Measurements from ENCODE around the gene PKN1. TPM values are rescaled to one million over a fixed set of nuclear protein-coding genes. Genes with fewer than 3 reads are reported as not detected.

Gene PKN1
- total RNA-seq, 2 experiments from 2014 or later: 173 to 176 TPM

- H3K36me3 Mint-ChIP-seq (ENCODE audit: low read depth): peaks cover 83% of the 10 kb centered on the region
- H3K27ac Mint-ChIP-seq: no peak overlapping the region
- H3K4me1 Mint-ChIP-seq: peaks cover 54% of the 10 kb centered on the region
- intact Hi-C loops (cut with DNase I, micrococcal nuclease): loop anchor here in 1 of 2 experiments (10.0 kb wide), 2 partner anchors 61 to 209 kb away; partner anchors contain the start of genes ADGRL1 and PTGER1
- ATAC-seq (no peak), DNase-seq (no peak)
- no peaks in the 10 kb centered on the region for H3K27me3 Mint-ChIP-seq
- no peak overlapping the region for H3K4me3 Mint-ChIP-seq
- H3K9me3 Mint-ChIP-seq (ENCODE audit: low read depth): no peaks in the 10 kb centered on the region
- CTCF ChIA-PET: interaction anchor here (0.8 kb wide), 1 partner anchor 195 kb away, joined by 4 read pairs; no protein-coding TSS in a partner anchor
- POLR2A ChIA-PET: interaction anchor here (1.1 kb wide), 1 partner anchor 10 kb away, joined by 3 read pairs; no protein-coding TSS in a partner anchor
Measured at GRCh38 chr19:14413693-14414181, 19.4 kb upstream of the PKN1 start.

- Mint-ChIP-seq H3K4me1 (peaks cover 51% of the 10 kb centered on the region), H3K9me3 (ENCODE audit: low read depth) (no peaks in the 10 kb centered on the region), H3K27me3 (no peaks in the 10 kb centered on the region), H3K27ac (peak overlapping the region; percentile 86), H3K4me3 (peak overlapping the region; percentile 21), H3K36me3 (ENCODE audit: low read depth) (peaks cover 70% of the 10 kb centered on the region)
- DNase-seq (no peak), ATAC-seq (no peak)
- ChIA-PET POLR2A (interaction anchor here (0.6 to 1.1 kb wide), 5 partner anchors 9 to 1747 kb away, joined by 3 to 9 read pairs (median 5); no protein-coding TSS in a partner anchor), CTCF (interaction anchor here (0.8 to 2.1 kb wide), 6 partner anchors 9 to 553 kb away, joined by 3 to 11 read pairs (median 4); no protein-coding TSS in a partner anchor)
- intact Hi-C loops (cut with DNase I, micrococcal nuclease): loop anchor here in 1 of 2 experiments (10.0 kb wide), 2 partner anchors 60 to 210 kb away; partner anchors contain the start of genes ADGRL1 and PTGER1
Measured at GRCh38 chr19:14414926-14415690, 18.0 kb upstream of the PKN1 start.

GRCh38 chr19:14416817-14417231 is 16.3 kb upstream of the PKN1 start:
- DNase-seq: no peak
- Mint-ChIP-seq H3K27me3 (no peaks in the 10 kb centered on the region), H3K4me3 (peak overlapping the region; percentile 82), H3K4me1 (peaks cover 46% of the 10 kb centered on the region), H3K9me3 (ENCODE audit: low read depth) (no peaks in the 10 kb centered on the region), H3K36me3 (ENCODE audit: low read depth) (peaks cover 57% of the 10 kb centered on the region), H3K27ac (peak overlapping the region; percentile 90)
- CTCF ChIA-PET: interaction anchor here (1.1 to 2.1 kb wide), 2 partner anchors 11 to 62 kb away, joined by 4 to 11 read pairs; no protein-coding TSS in a partner anchor
- no peak for ATAC-seq
- intact Hi-C loops (cut with DNase I, micrococcal nuclease): loop anchor here in 1 of 2 experiments (10.0 kb wide), 2 partner anchors 58 to 212 kb away; partner anchors contain the start of genes ADGRL1 and PTGER1
- POLR2A ChIA-PET: interaction anchor here (0.6 to 2.6 kb wide), 6 partner anchors 9 to 280 kb away, joined by 3 to 11 read pairs (median 4); partner anchors contain the start of gene ASF1B

- intact Hi-C loops (cut with DNase I, micrococcal nuclease): loop anchor here (1.0 to 10.0 kb wide), 20 partner anchors 12 to 960 kb away; partner anchors contain the start of genes ADGRE5 (in 1 of the 2), ADGRL1 (in 1 of the 2), AKAP8 (in 1 of the 2) and ASF1B (in 1 of the 2)
- no peaks in the 10 kb centered on the region for H3K9me3 Mint-ChIP-seq (ENCODE audit: low read depth)
- ATAC-seq: peak; percentile 67
- H3K36me3 Mint-ChIP-seq (ENCODE audit: low read depth): peaks cover 41% of the 10 kb centered on the region
- POLR2A ChIA-PET: no interaction called here
- H3K4me3 Mint-ChIP-seq: peak overlapping the region; percentile 82
- CTCF ChIA-PET: no interaction called here
- peak; percentile 93 for DNase-seq
- peak overlapping the region; percentile 92 for H3K27ac Mint-ChIP-seq
- H3K27me3 Mint-ChIP-seq: no peaks in the 10 kb centered on the region
- peaks cover 32% of the 10 kb centered on the region for H3K4me1 Mint-ChIP-seq
Measured at GRCh38 chr19:14418856-14419105, 14.3 kb upstream of the PKN1 start.

- peaks cover 29% of the 10 kb centered on the region for H3K4me1 Mint-ChIP-seq
- intact Hi-C loops (cut with DNase I, micrococcal nuclease): loop anchor here (1.0 to 10.0 kb wide), 19 partner anchors 13 to 960 kb away; partner anchors contain the start of genes ADGRE5 (in 1 of the 2), ADGRL1 (in 1 of the 2), AKAP8 (in 1 of the 2) and ASF1B (in 1 of the 2)
Measured at GRCh38 chr19:14419106-14419813, 13.8 kb upstream of the PKN1 start, which contains the start of gene DDX39A. Gene DDX39A, minus strand, starts transcription at chr19:14419341. Its CDS starts 6,121 bp downstream, at chr19:14413220.

DNA sequence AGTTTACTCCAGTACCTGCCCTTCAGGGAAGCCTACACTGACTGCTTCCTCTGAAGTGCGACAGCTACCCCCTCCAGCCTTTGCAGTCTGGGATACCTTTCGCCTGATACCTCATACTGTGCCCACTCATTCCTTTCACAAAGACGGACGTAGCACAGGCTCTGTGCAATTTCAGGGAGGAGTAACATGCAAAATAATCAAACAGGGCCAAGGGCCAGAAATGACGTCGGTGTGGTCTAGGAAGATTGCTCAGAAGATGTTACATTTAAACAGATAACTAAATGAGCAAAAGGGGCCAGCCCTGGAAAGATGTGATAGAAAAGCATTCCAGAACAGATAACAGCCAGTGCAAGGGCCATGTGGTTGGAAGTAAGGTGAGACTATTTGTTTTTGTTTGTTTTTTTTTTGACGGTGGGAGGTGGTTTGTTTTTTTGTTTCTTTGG is 7.4 kb upstream of the PKN1 start:
- ChIA-PET CTCF (no interaction called here), POLR2A (interaction anchor here (1.0 kb wide), 1 partner anchor 15 kb away, joined by 4 read pairs; no protein-coding TSS in a partner anchor)
- Mint-ChIP-seq H3K27me3 (no peaks in the 10 kb centered on the region), H3K36me3 (ENCODE audit: low read depth) (no peaks in the 10 kb centered on the region), H3K9me3 (ENCODE audit: low read depth) (no peaks in the 10 kb centered on the region), H3K4me3 (no peak overlapping the region), H3K27ac (no peak overlapping the region), H3K4me1 (no peaks in the 10 kb centered on the region)
- no peak for ATAC-seq
- no peak for DNase-seq
- intact Hi-C loops (cut with DNase I, micrococcal nuclease): no loop called here

More at GRCh38 chr19:14419106-14419813, 13.8 kb upstream of the PKN1 start, which contains the start of gene DDX39A:
- Mint-ChIP-seq H3K36me3 (ENCODE audit: low read depth) (peaks cover 37% of the 10 kb centered on the region), H3K9me3 (ENCODE audit: low read depth) (no peaks in the 10 kb centered on the region), H3K4me3 (peak within 1 kb of the TSS; percentile 82), H3K27ac (peak within 1 kb of the TSS; percentile 92), H3K27me3 (no peaks in the 10 kb centered on the region)
- ChIA-PET CTCF (interaction anchor here (0.8 to 1.5 kb wide), 2 partner anchors 10 to 388 kb away, joined by 4 to 5 read pairs; partner anchors contain the start of gene IL27RA), POLR2A (no interaction called here)
- peak; percentile 95 for ATAC-seq
- peak; percentile 99 for DNase-seq

GRCh38 chr19:14427461-14427860 is 5.6 kb upstream of the PKN1 start:
- no peaks in the 10 kb centered on the region for H3K9me3 Mint-ChIP-seq (ENCODE audit: low read depth)
- peaks cover 8% of the 10 kb centered on the region for H3K4me1 Mint-ChIP-seq
- CTCF ChIA-PET: no interaction called here
- ATAC-seq: no peak
- DNase-seq: no peak
- H3K4me3 Mint-ChIP-seq: no peak overlapping the region
- H3K27me3 Mint-ChIP-seq: no peaks in the 10 kb centered on the region
- POLR2A ChIA-PET: no interaction called here
- peak overlapping the region; percentile 21 for H3K27ac Mint-ChIP-seq
- H3K36me3 Mint-ChIP-seq (ENCODE audit: low read depth): no peaks in the 10 kb centered on the region
- intact Hi-C loops (cut with DNase I, micrococcal nuclease): no loop called here

- ChIA-PET CTCF (interaction anchor here (0.6 to 1.9 kb wide), 9 partner anchors 9 to 486 kb away, joined by 3 to 8 read pairs (median 4); partner anchors contain the start of gene ASF1B), POLR2A (no interaction called here)
- peaks cover 10% of the 10 kb centered on the region for H3K4me1 Mint-ChIP-seq
- no peaks in the 10 kb centered on the region for H3K36me3 Mint-ChIP-seq (ENCODE audit: low read depth)
- H3K27ac Mint-ChIP-seq: no peak overlapping the region
- ATAC-seq (no peak), DNase-seq (no peak)
- H3K4me3 Mint-ChIP-seq: no peak overlapping the region
- intact Hi-C loops (cut with DNase I, micrococcal nuclease): no loop called here
- no peaks in the 10 kb centered on the region for H3K27me3 Mint-ChIP-seq
- no peaks in the 10 kb centered on the region for H3K9me3 Mint-ChIP-seq (ENCODE audit: low read depth)
Measured at GRCh38 chr19:14428882-14429416, 4.2 kb upstream of the PKN1 start.

- H3K9me3 Mint-ChIP-seq (ENCODE audit: low read depth): no peaks in the 10 kb centered on the region
- ATAC-seq (no peak), DNase-seq (no peak)
- no peak overlapping the region for H3K4me3 Mint-ChIP-seq
- H3K27ac Mint-ChIP-seq: no peak overlapping the region
- peaks cover 24% of the 10 kb centered on the region for H3K4me1 Mint-ChIP-seq
- H3K27me3 Mint-ChIP-seq: no peaks in the 10 kb centered on the region
- POLR2A ChIA-PET: no interaction called here
- CTCF ChIA-PET: interaction anchor here (0.9 to 2.7 kb wide), 5 partner anchors 49 to 77 kb away, joined by 3 to 17 read pairs (median 3); no protein-coding TSS in a partner anchor
- intact Hi-C loops (cut with DNase I, micrococcal nuclease): loop anchor here in 1 of 2 experiments (5.0 to 10.0 kb wide), 2 partner anchors 257 to 1574 kb away; no protein-coding TSS in a partner anchor
- H3K36me3 Mint-ChIP-seq (ENCODE audit: low read depth): peaks cover 2% of the 10 kb centered on the region
Measured at GRCh38 chr19:14430712-14431111, 2.4 kb upstream of the PKN1 start.

Data from activated CD4-positive, alpha-beta T cell treated with anti-CD3 and anti-CD28 coated beads for 36 hours (primary cell).